ENCODE data around the gene WNT9B.

WNT9B gene

DNA sequence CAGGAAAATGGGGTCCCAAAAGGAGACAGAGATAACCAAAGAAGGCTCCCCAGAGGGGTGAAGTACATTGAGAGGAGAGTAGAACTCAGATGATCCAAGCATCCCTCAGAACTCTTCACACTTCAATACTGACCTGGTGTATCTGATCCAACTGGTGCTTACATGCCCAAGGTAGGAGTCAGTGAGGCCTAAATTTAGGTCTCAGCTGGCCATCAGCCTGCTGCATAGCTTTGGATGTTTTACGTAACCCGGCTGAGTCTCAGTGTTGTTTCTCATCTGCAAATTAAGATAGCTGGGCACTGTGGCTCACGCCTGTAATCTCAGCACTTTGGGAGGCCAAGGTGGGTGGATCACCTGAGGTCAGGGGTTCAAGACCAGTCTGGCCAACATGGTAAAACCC lies 59.9 kb downstream of the WNT9B start:
- no peaks in the 10 kb centered on the region for H3K4me1 ChIP-seq (ENCODE audit: insufficient read depth, low read length, poor library complexity, severe bottlenecking)
- no peaks in the 10 kb centered on the region for H3K9me3 ChIP-seq (ENCODE audit: insufficient read depth, low read depth, low read length)
- H3K9me2 ChIP-seq (replicated peaks; ENCODE audit: low read depth, low read length) = no peaks in the 10 kb centered on the region
- H3F3A ChIP-seq (ENCODE audit: low read depth) = no peaks in the 10 kb centered on the region
- TF ChIP-seq CTCF (conservative IDR thresholded peaks at IDR 0.05; ENCODE audit: low read length) (no peak), EZH2phosphoT487 (IDR thresholded peaks at IDR 0.05; ENCODE audit: borderline replicate concordance) (no peak)
- H4K20me1 ChIP-seq (ENCODE audit: insufficient read depth, low read length, poor library complexity, severe bottlenecking) = no peaks in the 10 kb centered on the region
- no peak overlapping the region for H2AFZ ChIP-seq (ENCODE audit: low read length)
- no peak overlapping the region for H3K4me2 ChIP-seq (ENCODE audit: low read depth, low read length, poor library complexity, severe bottlenecking)
- no peak overlapping the region for H3K4me3 ChIP-seq (ENCODE audit: low read length, poor library complexity, severe bottlenecking)
- H3K36me3 ChIP-seq (ENCODE audit: insufficient read depth, low read length) = no peaks in the 10 kb centered on the region
- no peaks in the 10 kb centered on the region for H3K79me2 ChIP-seq (ENCODE audit: insufficient read depth, low read length)
- no peaks in the 10 kb centered on the region for H3K27me3 ChIP-seq (ENCODE audit: insufficient read depth, low read length, poor library complexity, severe bottlenecking)
- H3K9ac ChIP-seq (ENCODE audit: low read depth, low read length, poor library complexity, severe bottlenecking) = no peak overlapping the region

GRCh38 chr17:46915596-46915995 lies 64.2 kb downstream of the WNT9B start:
- no peaks in the 10 kb centered on the region for H4K20me1 ChIP-seq (ENCODE audit: insufficient read depth, low read length, poor library complexity, severe bottlenecking)
- H3K27me3 ChIP-seq (ENCODE audit: insufficient read depth, low read length, poor library complexity, severe bottlenecking) = no peaks in the 10 kb centered on the region
- no peaks in the 10 kb centered on the region for H3K9me2 ChIP-seq (replicated peaks; ENCODE audit: low read depth, low read length)
- no peaks in the 10 kb centered on the region for H3K9me3 ChIP-seq (ENCODE audit: insufficient read depth, low read depth, low read length)
- TF ChIP-seq CTCF (conservative IDR thresholded peaks at IDR 0.05; ENCODE audit: low read length) (no peak), EZH2phosphoT487 (IDR thresholded peaks at IDR 0.05; ENCODE audit: borderline replicate concordance) (no peak)
- H3K4me1 ChIP-seq (ENCODE audit: insufficient read depth, low read length, poor library complexity, severe bottlenecking) = peaks cover 10% of the 10 kb centered on the region
- no peaks in the 10 kb centered on the region for H3F3A ChIP-seq (ENCODE audit: low read depth)
- H3K79me2 ChIP-seq (ENCODE audit: insufficient read depth, low read length) = no peaks in the 10 kb centered on the region
- H3K36me3 ChIP-seq (ENCODE audit: insufficient read depth, low read length) = no peaks in the 10 kb centered on the region
- no peak overlapping the region for H3K9ac ChIP-seq (ENCODE audit: low read depth, low read length, poor library complexity, severe bottlenecking)
- H3K4me2 ChIP-seq (ENCODE audit: low read depth, low read length, poor library complexity, severe bottlenecking) = no peak overlapping the region
- no peak overlapping the region for H2AFZ ChIP-seq (ENCODE audit: low read length)
- no peak overlapping the region for H3K4me3 ChIP-seq (ENCODE audit: low read length, poor library complexity, severe bottlenecking)

DNA sequence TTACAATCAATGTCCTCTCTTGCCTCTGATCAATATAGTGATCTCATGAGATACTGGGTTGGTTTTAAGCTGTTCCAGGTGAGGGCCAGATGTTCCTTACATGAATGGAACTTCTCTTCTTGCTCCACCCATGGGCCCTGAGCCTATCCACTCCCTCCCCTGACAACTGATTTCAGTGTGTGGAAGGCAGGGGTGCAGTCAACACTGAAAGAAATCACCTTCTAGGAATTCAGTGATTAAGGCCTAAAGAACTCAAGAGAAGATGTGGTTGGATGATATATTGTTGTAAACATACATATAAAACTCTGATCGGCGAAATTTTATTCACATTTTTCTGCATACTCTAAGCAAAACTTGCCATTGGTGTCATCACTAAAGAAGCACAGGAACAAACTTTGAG lies 64.8 kb downstream of the WNT9B start:
- no peaks in the 10 kb centered on the region for H3K79me2 ChIP-seq (ENCODE audit: insufficient read depth, low read length)
- H3K9me3 ChIP-seq (ENCODE audit: insufficient read depth, low read depth, low read length) = no peaks in the 10 kb centered on the region
- H3K4me1 ChIP-seq (ENCODE audit: insufficient read depth, low read length, poor library complexity, severe bottlenecking) = peaks cover 15% of the 10 kb centered on the region
- H3K27me3 ChIP-seq (ENCODE audit: insufficient read depth, low read length, poor library complexity, severe bottlenecking) = no peaks in the 10 kb centered on the region
- H3K9me2 ChIP-seq (replicated peaks; ENCODE audit: low read depth, low read length) = no peaks in the 10 kb centered on the region
- no peaks in the 10 kb centered on the region for H3K36me3 ChIP-seq (ENCODE audit: insufficient read depth, low read length)
- no peak overlapping the region for H3K9ac ChIP-seq (ENCODE audit: low read depth, low read length, poor library complexity, severe bottlenecking)
- no peak overlapping the region for H2AFZ ChIP-seq (ENCODE audit: low read length)
- TF ChIP-seq CTCF (conservative IDR thresholded peaks at IDR 0.05; ENCODE audit: low read length) (no peak), EZH2phosphoT487 (IDR thresholded peaks at IDR 0.05; ENCODE audit: borderline replicate concordance) (no peak)
- no peaks in the 10 kb centered on the region; the same call in 1 of the 2 replicates for H3F3A ChIP-seq (ENCODE audit: low read depth)
- H4K20me1 ChIP-seq (ENCODE audit: insufficient read depth, low read length, poor library complexity, severe bottlenecking) = no peaks in the 10 kb centered on the region
- no peak overlapping the region for H3K4me2 ChIP-seq (ENCODE audit: low read depth, low read length, poor library complexity, severe bottlenecking)
- H3K4me3 ChIP-seq (ENCODE audit: low read length, poor library complexity, severe bottlenecking) = no peak overlapping the region
